Right atrium auricular region (tissue), 2 donors: ENCODE data around the gene HMCN1. TPM values are rescaled to one million over a fixed set of nuclear protein-coding genes. Genes with fewer than 3 reads are reported as not detected.
A peak's percentile ranks its signal among the peaks of the same experiment; 100 is the strongest.

Source experiments
- DNase-seq: peaks from one replicate; pipeline ENCODE4 v3.0.0-alpha.2; 2019; ENCODE audit warnings: low spot score
- H3K27ac ChIP-seq, 2 donors: fragments of 200-600 bp; sonication (generic); 1 replicate in 1 of 2; 2 replicates in 1 of 2; pipeline ENCODE4 v1.5.1; 2016 to 2019
- H3K27me3 ChIP-seq, 2 donors: fragments of 200-600 bp; sonication (generic); one replicate each; pipeline versions ENCODE4 v1.5.1 to v1.6.0; 2017 to 2019
- H3K36me3 ChIP-seq: fragments of 200-600 bp; sonication (generic); one replicate; pipeline ENCODE4 v1.5.1; 2016
- H3K4me1 ChIP-seq, 2 donors: fragments of 200-600 bp; sonication (generic); one replicate each; pipeline versions ENCODE4 v1.5.1 to v1.6.0; 2017 to 2019
- H3K4me3 ChIP-seq, 2 donors: fragments of 200-600 bp; sonication (generic); 1 replicate in 1 of 2; 2 replicates in 1 of 2; pipeline ENCODE4 v1.5.1; 2017 to 2019; ENCODE audit warnings: mild to moderate bottlenecking in 1 of 2, moderate library complexity in 1 of 2
- H3K9me3 ChIP-seq, 2 donors: fragments of 200-600 bp; sonication (generic); one replicate each; pipeline ENCODE4 v1.5.1; 2019
- CTCF ChIP-seq, 2 donors: fragments of 200-600 bp; sonication (generic); IDR thresholded peaks; one replicate each; pipeline ENCODE4 v1.5.1; 2019; ENCODE audit warnings: antibody characterized with exemption in 2 of 2
- total RNA-seq, 2 donors: library from RNA; depleted of rRNA; stranded (reverse); fragments of >200 nt; gene quantifications; one replicate each; pipeline ENCODE4 v1.1.0, GENCODE V29; 2016

Gene HMCN1
- total RNA-seq, 2 donors from 2014 or later: 14.8 to 20.2 TPM

- no peak for TF ChIP-seq CTCF (IDR thresholded peaks at IDR 0.05)
- Histone ChIP-seq H3K4me1 (no peaks in the 10 kb centered on the region), H3K27ac (no peak overlapping the region), H3K9me3 (no peaks in the 10 kb centered on the region), H3K4me3 (no peak overlapping the region), H3K36me3 (no peaks in the 10 kb centered on the region), H3K27me3 (no peaks in the 10 kb centered on the region)
- DNase-seq: no peak
These were observed 461.3 kb downstream of the HMCN1 start for GRCh38 chr1:186195377-186195931.

GRCh38 chr1:186202271-186202764, 468.1 kb downstream of the HMCN1 start:
- no peaks in the 10 kb centered on the region for H3K36me3 ChIP-seq
- DNase-seq: peak; percentile 84
- no peak for TF ChIP-seq CTCF (IDR thresholded peaks at IDR 0.05)
- no peaks in the 10 kb centered on the region for H3K4me1 ChIP-seq
- H3K27me3 ChIP-seq: no peaks in the 10 kb centered on the region
- no peak overlapping the region for H3K4me3 ChIP-seq
- H3K9me3 ChIP-seq: no peaks in the 10 kb centered on the region
- H3K27ac ChIP-seq: peak overlapping the region; percentile 20 to 57

GRCh38 chr1:186202776-186203175, 468.6 kb downstream of the HMCN1 start:
- DNase-seq: no peak
- Histone ChIP-seq H3K9me3 (no peaks in the 10 kb centered on the region), H3K27ac (peak overlapping the region in 1 of 2 donors; percentile 42), H3K4me1 (peaks cover 0 to 3% of the 10 kb centered on the region in 2 donors), H3K27me3 (no peaks in the 10 kb centered on the region), H3K4me3 (no peak overlapping the region), H3K36me3 (no peaks in the 10 kb centered on the region)
- no peak for TF ChIP-seq CTCF (IDR thresholded peaks at IDR 0.05)

GRCh38 chr1:186206048-186206570, 471.9 kb downstream of the HMCN1 start:
- no peak overlapping the region for H3K27ac ChIP-seq
- peaks cover 0 to 7% of the 10 kb centered on the region in 2 donors for H3K4me1 ChIP-seq
- H3K27me3 ChIP-seq: no peaks in the 10 kb centered on the region
- H3K9me3 ChIP-seq: no peaks in the 10 kb centered on the region
- TF ChIP-seq CTCF (IDR thresholded peaks at IDR 0.05): no peak
- DNase-seq: no peak
- H3K36me3 ChIP-seq: no peaks in the 10 kb centered on the region
- H3K4me3 ChIP-seq: no peak overlapping the region

- DNase-seq: no peak
- Histone ChIP-seq H3K4me3 (no peak overlapping the region), H3K27ac (no peak overlapping the region), H3K4me1 (peaks cover 0 to 7% of the 10 kb centered on the region in 2 donors), H3K27me3 (no peaks in the 10 kb centered on the region), H3K9me3 (no peaks in the 10 kb centered on the region), H3K36me3 (no peaks in the 10 kb centered on the region)
- TF ChIP-seq CTCF (IDR thresholded peaks at IDR 0.05): no peak
These were observed 473.3 kb downstream of the HMCN1 start for GRCh38 chr1:186207391-186208085.
